ENCODE measurements around the gene TCOF1.

TCOF1 gene

DNA sequence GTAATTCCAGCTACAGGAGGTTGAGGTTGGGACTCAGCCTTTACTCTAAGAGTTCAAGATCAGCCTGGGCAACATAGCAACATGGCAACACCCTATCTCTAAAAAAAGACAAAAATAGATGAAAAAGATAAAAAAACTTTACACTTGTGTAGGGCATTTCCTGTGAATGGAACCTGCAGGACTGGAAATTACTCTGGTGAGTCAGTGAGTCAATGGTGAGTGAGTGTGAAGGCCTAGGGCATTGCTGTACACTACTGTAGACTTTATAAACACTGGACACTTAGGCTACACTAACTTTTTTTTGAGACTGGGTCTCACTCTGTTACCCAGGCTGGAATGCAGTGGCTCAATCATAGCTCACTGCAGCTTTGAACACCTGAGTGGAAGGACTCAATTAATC lies 35.3 kb upstream of the TCOF1 start:
- ATAC-seq (ENCODE audit: insufficient read depth, low read depth) (no peak), DNase-seq (no peak)
- no peak for TF ChIP-seq EZH2 (IDR thresholded peaks at IDR 0.05; ENCODE audit: borderline replicate concordance, low read depth, low read length, severe bottlenecking)
- TF ChIP-seq, protein P1, sequence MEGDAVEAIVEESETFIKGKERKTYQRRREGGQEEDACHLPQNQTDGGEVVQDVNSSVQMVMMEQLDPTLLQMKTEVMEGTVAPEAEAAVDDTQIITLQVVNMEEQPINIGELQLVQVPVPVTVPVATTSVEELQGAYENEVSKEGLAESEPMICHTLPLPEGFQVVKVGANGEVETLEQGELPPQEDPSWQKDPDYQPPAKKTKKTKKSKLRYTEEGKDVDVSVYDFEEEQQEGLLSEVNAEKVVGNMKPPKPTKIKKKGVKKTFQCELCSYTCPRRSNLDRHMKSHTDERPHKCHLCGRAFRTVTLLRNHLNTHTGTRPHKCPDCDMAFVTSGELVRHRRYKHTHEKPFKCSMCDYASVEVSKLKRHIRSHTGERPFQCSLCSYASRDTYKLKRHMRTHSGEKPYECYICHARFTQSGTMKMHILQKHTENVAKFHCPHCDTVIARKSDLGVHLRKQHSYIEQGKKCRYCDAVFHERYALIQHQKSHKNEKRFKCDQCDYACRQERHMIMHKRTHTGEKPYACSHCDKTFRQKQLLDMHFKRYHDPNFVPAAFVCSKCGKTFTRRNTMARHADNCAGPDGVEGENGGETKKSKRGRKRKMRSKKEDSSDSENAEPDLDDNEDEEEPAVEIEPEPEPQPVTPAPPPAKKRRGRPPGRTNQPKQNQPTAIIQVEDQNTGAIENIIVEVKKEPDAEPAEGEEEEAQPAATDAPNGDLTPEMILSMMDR (IDR thresholded peaks at IDR 0.05; ENCODE audit: borderline replicate concordance, extremely low read depth, low read length, poor library complexity, severe bottlenecking): no peak
- H3K9ac ChIP-seq (ENCODE audit: low read depth, low read length): no peak overlapping the region
- H3K4me3 ChIP-seq (ENCODE audit: low read depth in 1 of 2, low read length in 2 of 2): no peak overlapping the region
- no peaks in the 10 kb centered on the region for H3K4me1 ChIP-seq (ENCODE audit: insufficient read depth, low read length)
- no peaks in the 10 kb centered on the region for H3K9me3 ChIP-seq (ENCODE audit: insufficient read depth, low read length, severe bottlenecking)
- H3K4me2 ChIP-seq (ENCODE audit: insufficient read depth, low read length): no peak overlapping the region
- H4K20me1 ChIP-seq (ENCODE audit: insufficient read depth, low read length): no peaks in the 10 kb centered on the region
- H3K27ac ChIP-seq (ENCODE audit: low read length): no peak overlapping the region
- no peaks in the 10 kb centered on the region for H3K27me3 ChIP-seq (ENCODE audit: insufficient read depth, low read length, poor library complexity)
- H3K36me3 ChIP-seq (ENCODE audit: insufficient read depth, low read length): no peaks in the 10 kb centered on the region
- no peaks in the 10 kb centered on the region for H3K79me2 ChIP-seq (ENCODE audit: insufficient read depth, low read length)
- no peak overlapping the region for H2AFZ ChIP-seq (ENCODE audit: low read depth, low read length)

DNA sequence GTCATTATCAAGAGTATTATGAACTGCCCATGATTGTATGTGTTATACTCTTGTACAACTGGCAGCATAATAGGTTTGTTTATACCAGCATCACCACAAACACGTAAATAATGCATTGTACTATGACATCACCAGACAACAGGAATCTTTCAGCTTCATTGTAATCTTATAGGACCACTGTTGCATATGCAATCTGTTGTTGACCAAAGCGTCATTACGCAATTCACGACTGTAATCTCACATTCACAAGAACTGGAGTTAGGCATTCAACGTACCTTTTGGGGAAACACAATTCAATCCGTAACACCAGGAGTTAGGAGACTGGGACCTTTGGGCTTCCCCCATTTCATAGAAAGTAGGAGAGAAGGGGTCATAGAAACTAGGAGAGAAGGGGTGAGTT lies 34.4 kb upstream of the TCOF1 start:
- no peak overlapping the region for H3K4me3 ChIP-seq (ENCODE audit: low read depth in 1 of 2, low read length in 2 of 2)
- no peaks in the 10 kb centered on the region for H3K9me3 ChIP-seq (ENCODE audit: insufficient read depth, low read length, severe bottlenecking)
- H3K27me3 ChIP-seq (ENCODE audit: insufficient read depth, low read length, poor library complexity): no peaks in the 10 kb centered on the region
- H3K36me3 ChIP-seq (ENCODE audit: insufficient read depth, low read length): no peaks in the 10 kb centered on the region
- H4K20me1 ChIP-seq (ENCODE audit: insufficient read depth, low read length): no peaks in the 10 kb centered on the region
- H3K4me1 ChIP-seq (ENCODE audit: insufficient read depth, low read length): no peaks in the 10 kb centered on the region
- H3K4me2 ChIP-seq (ENCODE audit: insufficient read depth, low read length): no peak overlapping the region
- H3K27ac ChIP-seq (ENCODE audit: low read length): no peak overlapping the region
- no peak overlapping the region for H3K9ac ChIP-seq (ENCODE audit: low read depth, low read length)
- H3K79me2 ChIP-seq (ENCODE audit: insufficient read depth, low read length): no peaks in the 10 kb centered on the region
- no peak for ATAC-seq (ENCODE audit: insufficient read depth, low read depth)
- TF ChIP-seq, protein P1 (IDR thresholded peaks at IDR 0.05; ENCODE audit: borderline replicate concordance, extremely low read depth, low read length, poor library complexity, severe bottlenecking): no peak
- no peak for TF ChIP-seq EZH2 (IDR thresholded peaks at IDR 0.05; ENCODE audit: borderline replicate concordance, low read depth, low read length, severe bottlenecking)
- DNase-seq: no peak
- no peak overlapping the region for H2AFZ ChIP-seq (ENCODE audit: low read depth, low read length)

GRCh38 chr5:150323819-150324218 lies 33.7 kb upstream of the TCOF1 start:
- H2AFZ ChIP-seq (ENCODE audit: low read depth, low read length): no peak overlapping the region
- no peak for TF ChIP-seq EZH2 (IDR thresholded peaks at IDR 0.05; ENCODE audit: borderline replicate concordance, low read depth, low read length, severe bottlenecking)

DNA sequence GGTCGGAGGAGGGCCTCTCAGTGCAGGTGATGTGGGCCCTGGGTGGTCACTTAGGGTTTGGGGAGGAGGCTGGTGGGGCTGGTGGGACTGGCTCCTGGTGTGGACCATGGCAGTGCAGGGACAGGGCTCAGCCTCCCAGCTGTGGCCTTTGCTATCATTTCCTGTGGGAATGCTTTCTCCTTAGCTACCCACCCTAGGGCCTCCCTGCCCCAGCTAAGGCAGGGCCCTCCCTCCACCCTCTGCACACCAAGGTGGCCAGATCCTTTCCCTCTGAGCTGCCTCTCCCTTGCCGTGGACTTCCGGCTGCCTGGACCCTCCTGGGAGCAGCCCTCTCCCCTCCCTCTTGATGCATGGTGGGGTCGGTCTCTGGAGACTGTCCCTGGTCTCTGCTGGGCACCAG lies 32.1 kb upstream of the TCOF1 start:
- Histone ChIP-seq H2AFZ (ENCODE audit: low read depth, low read length) (no peak overlapping the region), H3K9ac (ENCODE audit: low read depth, low read length) (no peak overlapping the region), H3K4me2 (ENCODE audit: insufficient read depth, low read length) (no peak overlapping the region), H3K79me2 (ENCODE audit: insufficient read depth, low read length) (no peaks in the 10 kb centered on the region), H3K4me1 (ENCODE audit: insufficient read depth, low read length) (no peaks in the 10 kb centered on the region), H3K9me3 (ENCODE audit: insufficient read depth, low read length, severe bottlenecking) (no peaks in the 10 kb centered on the region), H3K27me3 (ENCODE audit: insufficient read depth, low read length, poor library complexity) (peaks cover 13% of the 10 kb centered on the region), H3K36me3 (ENCODE audit: insufficient read depth, low read length) (no peaks in the 10 kb centered on the region), H3K4me3 (ENCODE audit: low read depth in 1 of 2, low read length in 2 of 2) (no peak overlapping the region), H3K27ac (ENCODE audit: low read length) (no peak overlapping the region), H4K20me1 (ENCODE audit: insufficient read depth, low read length) (no peaks in the 10 kb centered on the region)
- DNase-seq: no peak
- ATAC-seq (ENCODE audit: insufficient read depth, low read depth): no peak
- TF ChIP-seq EZH2 (IDR thresholded peaks at IDR 0.05; ENCODE audit: borderline replicate concordance, low read depth, low read length, severe bottlenecking): no peak

More at GRCh38 chr5:150323819-150324218, 33.7 kb upstream of the TCOF1 start:
- ATAC-seq (ENCODE audit: insufficient read depth, low read depth) (no peak), DNase-seq (no peak)
- H3K36me3 ChIP-seq (ENCODE audit: insufficient read depth, low read length): no peaks in the 10 kb centered on the region
- no peaks in the 10 kb centered on the region for H3K4me1 ChIP-seq (ENCODE audit: insufficient read depth, low read length)
- no peak overlapping the region for H3K4me2 ChIP-seq (ENCODE audit: insufficient read depth, low read length)
- H3K27ac ChIP-seq (ENCODE audit: low read length): no peak overlapping the region
- no peak overlapping the region for H3K4me3 ChIP-seq (ENCODE audit: low read depth in 1 of 2, low read length in 2 of 2)
- no peaks in the 10 kb centered on the region for H4K20me1 ChIP-seq (ENCODE audit: insufficient read depth, low read length)
- no peaks in the 10 kb centered on the region for H3K79me2 ChIP-seq (ENCODE audit: insufficient read depth, low read length)
- no peak overlapping the region for H3K9ac ChIP-seq (ENCODE audit: low read depth, low read length)
- peaks cover under 1% of the 10 kb centered on the region for H3K27me3 ChIP-seq (ENCODE audit: insufficient read depth, low read length, poor library complexity)
- no peaks in the 10 kb centered on the region for H3K9me3 ChIP-seq (ENCODE audit: insufficient read depth, low read length, severe bottlenecking)

Data from DND-41 (cell line).